ENCODE results near the gene TBX6.
A peak's percentile ranks its signal among the peaks of the same experiment; 100 is the strongest.

The TBX6 gene

GRCh38 chr16:30075503-30076275, 16.0 kb downstream of the TBX6 start, which contains the start of gene PPP4C:
TSS of gene PPP4C (plus strand) at chr16:30075994. CDS start at chr16:30076378, 384 bp downstream.
- DNase-seq (ENCODE audit: low spot score) = peak; percentile 95

GRCh38 chr16:30070490-30070889, 21.2 kb downstream of the TBX6 start:
- no peak for TF ChIP-seq CTCF (IDR thresholded peaks at IDR 0.05; ENCODE audit: extremely low read depth, missing control alignments)
- DNase-seq (ENCODE audit: low spot score) = no peak

More at GRCh38 chr16:30075503-30076275, 16.0 kb downstream of the TBX6 start, which contains the start of gene PPP4C:
- TF ChIP-seq CTCF (IDR thresholded peaks at IDR 0.05; ENCODE audit: extremely low read depth, missing control alignments) = no peak

- no peak for TF ChIP-seq CTCF (IDR thresholded peaks at IDR 0.05; ENCODE audit: extremely low read depth, missing control alignments)
- DNase-seq (ENCODE audit: low spot score) = no peak
Observed at GRCh38 chr16:30069611-30070462, 21.9 kb downstream of the TBX6 start.

- DNase-seq (ENCODE audit: low spot score) = no peak
Observed at GRCh38 chr16:30068750-30069610, 22.7 kb downstream of the TBX6 start.

GRCh38 chr16:30068333-30068732, 23.4 kb downstream of the TBX6 start:
- no peak for DNase-seq (ENCODE audit: low spot score)
- no peak for TF ChIP-seq CTCF (IDR thresholded peaks at IDR 0.05; ENCODE audit: extremely low read depth, missing control alignments)

More at GRCh38 chr16:30068750-30069610, 22.7 kb downstream of the TBX6 start:
- no peak for TF ChIP-seq CTCF (IDR thresholded peaks at IDR 0.05; ENCODE audit: extremely low read depth, missing control alignments)

GRCh38 chr16:30067584-30067916, 24.2 kb downstream of the TBX6 start:
- DNase-seq (ENCODE audit: low spot score) = no peak
- no peak for TF ChIP-seq CTCF (IDR thresholded peaks at IDR 0.05; ENCODE audit: extremely low read depth, missing control alignments)

All from GM20000 (cell line).